Measurements from ENCODE around the gene CRYL1. TPM values are rescaled to one million over a fixed set of nuclear protein-coding genes. Genes with fewer than 3 reads are reported as not detected.

Gene CRYL1
- total RNA-seq, 1 experiment from 2014 or later, result 6.7 TPM

GRCh38 chr13:20412691-20413355 lies 112.8 kb downstream of the CRYL1 start:
- intact Hi-C loops (cut with micrococcal nuclease; ENCODE audit: unreplicated experiment), result no loop called here
- no TSS peak for BruUV-seq (replicated peaks)
- no peak for DNase-seq

GRCh38 chr13:20411638-20412342 lies 113.9 kb downstream of the CRYL1 start:
- H3K4me3 ChIP-seq (ENCODE audit: low read depth, low read length), result no peak overlapping the region
- no peaks in the 10 kb centered on the region for H3K9me3 ChIP-seq
- H3K27me3 ChIP-seq (replicated peaks; ENCODE audit: control insufficient read depth, insufficient read depth, low read length), result no peaks in the 10 kb centered on the region
- H3K36me3 Mint-ChIP-seq (ENCODE audit: insufficient read depth, unreplicated experiment), result no peaks in the 10 kb centered on the region
- H3K9me3 Mint-ChIP-seq (ENCODE audit: unreplicated experiment), result no peaks in the 10 kb centered on the region
- ChIA-PET POLR2A (no interaction called here), CTCF (no interaction called here)
- intact Hi-C loops (cut with micrococcal nuclease; ENCODE audit: unreplicated experiment), result no loop called here
- H3K27ac Mint-ChIP-seq (ENCODE audit: unreplicated experiment), result no peak overlapping the region
- DNase-seq, result no peak
- TF ChIP-seq CTCF (IDR thresholded peaks at IDR 0.05; ENCODE audit: insufficient read depth in 1 of 2, low read depth in 1 of 2, low read length in 1 of 2, severe bottlenecking in 1 of 2, unreplicated experiment in 1 of 2), result no peak
- no TSS peak for BruUV-seq (replicated peaks)
- no peaks in the 10 kb centered on the region for H3K36me3 ChIP-seq (ENCODE audit: control insufficient read depth, insufficient read depth, low read length)
- H3K4me1 Mint-ChIP-seq (ENCODE audit: low read depth, unreplicated experiment), result no peaks in the 10 kb centered on the region
- no peaks in the 10 kb centered on the region for H3K4me1 ChIP-seq
- H3K4me3 Mint-ChIP-seq (ENCODE audit: unreplicated experiment), result no peak overlapping the region
- no peaks in the 10 kb centered on the region for H3K27me3 Mint-ChIP-seq (ENCODE audit: insufficient read depth, unreplicated experiment)

More at GRCh38 chr13:20412691-20413355, 112.8 kb downstream of the CRYL1 start:
- no peaks in the 10 kb centered on the region for H3K9me3 ChIP-seq
- CTCF ChIA-PET, result no interaction called here
- H3K27ac Mint-ChIP-seq (ENCODE audit: unreplicated experiment), result no peak overlapping the region
- POLR2A ChIA-PET, result no interaction called here
- H3K9me3 Mint-ChIP-seq (ENCODE audit: unreplicated experiment), result no peaks in the 10 kb centered on the region
- no peak overlapping the region for H3K4me3 ChIP-seq (ENCODE audit: low read depth, low read length)
- H3K4me1 ChIP-seq, result no peaks in the 10 kb centered on the region
- TF ChIP-seq CTCF (IDR thresholded peaks at IDR 0.05; ENCODE audit: insufficient read depth in 1 of 2, low read depth in 1 of 2, low read length in 1 of 2, severe bottlenecking in 1 of 2, unreplicated experiment in 1 of 2), result no peak
- H3K36me3 ChIP-seq (ENCODE audit: control insufficient read depth, insufficient read depth, low read length), result no peaks in the 10 kb centered on the region
- no peak overlapping the region for H3K4me3 Mint-ChIP-seq (ENCODE audit: unreplicated experiment)
- no peaks in the 10 kb centered on the region for H3K27me3 Mint-ChIP-seq (ENCODE audit: insufficient read depth, unreplicated experiment)
- no peaks in the 10 kb centered on the region for H3K27me3 ChIP-seq (replicated peaks; ENCODE audit: control insufficient read depth, insufficient read depth, low read length)
- no peaks in the 10 kb centered on the region for H3K36me3 Mint-ChIP-seq (ENCODE audit: insufficient read depth, unreplicated experiment)
- H3K4me1 Mint-ChIP-seq (ENCODE audit: low read depth, unreplicated experiment), result no peaks in the 10 kb centered on the region

DNA sequence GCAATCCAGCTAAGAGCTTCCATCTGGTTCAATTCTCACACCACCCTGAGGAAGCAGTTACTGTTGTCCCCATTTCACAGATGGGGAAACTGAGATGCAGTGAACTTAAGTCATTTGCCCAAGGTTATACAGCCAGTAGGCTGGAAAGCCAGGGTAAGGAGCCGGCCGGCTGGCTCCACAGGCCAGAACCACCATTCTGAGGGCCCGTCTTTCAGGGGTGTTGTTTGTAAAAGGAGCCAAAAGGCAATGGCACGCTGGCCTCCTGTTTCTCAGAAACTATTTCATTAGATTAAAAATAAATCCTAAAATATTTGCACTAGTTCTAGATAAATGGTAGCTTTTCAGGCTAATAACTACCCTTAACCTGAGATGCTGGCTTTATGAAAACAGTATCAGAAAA lies 114.9 kb downstream of the CRYL1 start:
- H3K36me3 Mint-ChIP-seq (ENCODE audit: insufficient read depth, unreplicated experiment), result no peaks in the 10 kb centered on the region
- no peaks in the 10 kb centered on the region for H3K9me3 Mint-ChIP-seq (ENCODE audit: unreplicated experiment)
- H3K36me3 ChIP-seq (ENCODE audit: control insufficient read depth, insufficient read depth, low read length), result no peaks in the 10 kb centered on the region
- intact Hi-C loops (cut with micrococcal nuclease; ENCODE audit: unreplicated experiment), result no loop called here
- no peak overlapping the region for H3K4me3 Mint-ChIP-seq (ENCODE audit: unreplicated experiment)
- no TSS peak for BruUV-seq (replicated peaks)
- no peaks in the 10 kb centered on the region; the same call in 1 of the 2 replicates for H3K27me3 ChIP-seq (replicated peaks; ENCODE audit: control insufficient read depth, insufficient read depth, low read length)
- no peaks in the 10 kb centered on the region for H3K9me3 ChIP-seq
- no peaks in the 10 kb centered on the region for H3K4me1 Mint-ChIP-seq (ENCODE audit: low read depth, unreplicated experiment)
- POLR2A ChIA-PET, result no interaction called here
- H3K4me3 ChIP-seq (ENCODE audit: low read depth, low read length), result no peak overlapping the region
- DNase-seq, result no peak
- no peaks in the 10 kb centered on the region for H3K4me1 ChIP-seq
- H3K27ac Mint-ChIP-seq (ENCODE audit: unreplicated experiment), result no peak overlapping the region
- CTCF ChIA-PET, result no interaction called here
- no peak for TF ChIP-seq CTCF (IDR thresholded peaks at IDR 0.05; ENCODE audit: insufficient read depth in 1 of 2, low read depth in 1 of 2, low read length in 1 of 2, severe bottlenecking in 1 of 2, unreplicated experiment in 1 of 2)
- H3K27me3 Mint-ChIP-seq (ENCODE audit: insufficient read depth, unreplicated experiment), result no peaks in the 10 kb centered on the region

Data from Caco-2 (cell line).